Stimulated activated CD4-positive, alpha-beta T cell treated with anti-CD3 and anti-CD28 coated beads, Interleukin-15, amount 100 ng/mL, for 24 hours (primary cell): ENCODE data around the gene FOXF1.

Source experiments
- DNase-seq: peaks from one replicate; pipeline ENCODE4 v3.0.0-alpha.2; 2020

FOXF1 gene

GRCh38 chr16:86510465-86511261, at the start of gene FOXF1:
FOXF1 (plus strand) TSS chr16:86510527; CDS start chr16:86510570, 43 bp downstream.
- peak; percentile 39 for DNase-seq

- no peak for DNase-seq
Measured at GRCh38 chr16:86461037-86461436, 49.3 kb upstream of the FOXF1 start.

- no peak for DNase-seq
Measured at GRCh38 chr16:86462334-86463084, 47.8 kb upstream of the FOXF1 start.

GRCh38 chr16:86464044-86464443, 46.3 kb upstream of the FOXF1 start:
- no peak for DNase-seq

GRCh38 chr16:86465434-86465833, 44.9 kb upstream of the FOXF1 start:
- DNase-seq, result no peak

- DNase-seq, result no peak
Measured at GRCh38 chr16:86466696-86467406, 43.5 kb upstream of the FOXF1 start.

- DNase-seq, result no peak
Measured at GRCh38 chr16:86467490-86467889, 42.8 kb upstream of the FOXF1 start.

- DNase-seq, result no peak
Measured at GRCh38 chr16:86470964-86471363, 39.4 kb upstream of the FOXF1 start.

GRCh38 chr16:86471896-86472295, 38.4 kb upstream of the FOXF1 start:
- DNase-seq, result no peak

- DNase-seq, result no peak
Measured at GRCh38 chr16:86472366-86472765, 38.0 kb upstream of the FOXF1 start.

- no peak for DNase-seq
Measured at GRCh38 chr16:86476956-86477534, 33.3 kb upstream of the FOXF1 start.

- DNase-seq, result no peak
Measured at GRCh38 chr16:86477642-86478041, 32.7 kb upstream of the FOXF1 start.

GRCh38 chr16:86478779-86479178, 31.5 kb upstream of the FOXF1 start:
- no peak for DNase-seq

GRCh38 chr16:86479419-86479818, 30.9 kb upstream of the FOXF1 start:
- DNase-seq, result no peak

- no peak for DNase-seq
Measured at GRCh38 chr16:86480444-86480843, 29.9 kb upstream of the FOXF1 start.

- DNase-seq, result no peak
Measured at GRCh38 chr16:86481607-86482006, 28.7 kb upstream of the FOXF1 start.

- no peak for DNase-seq
Measured at GRCh38 chr16:86484240-86484639, 26.1 kb upstream of the FOXF1 start.

- DNase-seq, result no peak
Measured at GRCh38 chr16:86485746-86486145, 24.6 kb upstream of the FOXF1 start.

- DNase-seq, result no peak
Measured at GRCh38 chr16:86490859-86491639, 19.3 kb upstream of the FOXF1 start.

GRCh38 chr16:86491640-86492023, 18.7 kb upstream of the FOXF1 start:
- DNase-seq, result no peak

- DNase-seq, result no peak
Measured at GRCh38 chr16:86492267-86492960, 17.9 kb upstream of the FOXF1 start.
